DMS79 (cell line): Measurements from ENCODE around the gene PLAU.

Source experiments
- DNase-seq: peaks from one replicate; lab custom pipeline; 2025; lab: John Stamatoyannopoulos, UW

Gene PLAU

GRCh38 chr10:73910764-73911552, at the start of gene PLAU:
PLAU (plus strand) TSS chr10:73911132; CDS start chr10:73911556, 424 bp downstream.
- no peak for DNase-seq

DNA sequence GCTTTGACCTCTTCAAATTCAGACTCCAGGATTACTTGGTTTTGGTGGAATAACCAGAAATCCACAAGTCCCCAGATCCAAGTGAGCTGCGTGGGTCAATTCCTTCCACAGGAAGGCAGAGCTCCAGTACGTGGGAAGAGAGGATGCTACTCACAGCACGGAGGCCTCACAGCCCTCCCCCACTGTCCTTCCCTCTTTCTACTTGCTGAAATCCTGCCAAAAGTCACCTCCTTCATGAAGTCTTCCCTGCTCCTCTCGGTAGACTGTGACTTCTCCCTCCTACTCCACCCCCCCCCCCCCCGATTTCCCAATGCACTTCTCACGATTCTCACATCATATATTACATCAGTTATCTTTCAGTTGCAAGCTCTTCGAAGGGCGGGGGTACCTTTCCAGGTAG, 48.9 kb upstream of the PLAU start:
- no peak for DNase-seq

GRCh38 chr10:73863039-73863817, 47.7 kb upstream of the PLAU start:
- DNase-seq, result no peak

GRCh38 chr10:73864229-73864628, 46.7 kb upstream of the PLAU start:
- no peak for DNase-seq

DNA sequence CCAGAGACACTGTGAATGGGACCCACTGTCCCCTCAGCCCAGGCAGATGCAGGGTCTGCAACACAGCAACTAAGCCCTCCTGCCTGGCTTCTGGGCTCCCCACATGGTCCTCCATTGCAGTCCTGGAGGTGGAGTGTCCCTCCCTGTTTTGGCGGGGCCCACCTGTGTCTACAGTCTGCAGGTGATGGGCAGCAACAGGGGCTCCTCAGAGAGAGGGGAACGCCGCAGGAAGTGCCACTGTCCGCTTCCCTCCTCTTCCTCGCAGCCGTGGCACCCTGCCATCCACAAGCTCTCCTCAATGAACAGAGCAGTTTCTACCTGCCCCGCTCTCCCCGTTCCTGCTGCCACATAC, 45.8 kb upstream of the PLAU start:
- no peak for DNase-seq

DNA sequence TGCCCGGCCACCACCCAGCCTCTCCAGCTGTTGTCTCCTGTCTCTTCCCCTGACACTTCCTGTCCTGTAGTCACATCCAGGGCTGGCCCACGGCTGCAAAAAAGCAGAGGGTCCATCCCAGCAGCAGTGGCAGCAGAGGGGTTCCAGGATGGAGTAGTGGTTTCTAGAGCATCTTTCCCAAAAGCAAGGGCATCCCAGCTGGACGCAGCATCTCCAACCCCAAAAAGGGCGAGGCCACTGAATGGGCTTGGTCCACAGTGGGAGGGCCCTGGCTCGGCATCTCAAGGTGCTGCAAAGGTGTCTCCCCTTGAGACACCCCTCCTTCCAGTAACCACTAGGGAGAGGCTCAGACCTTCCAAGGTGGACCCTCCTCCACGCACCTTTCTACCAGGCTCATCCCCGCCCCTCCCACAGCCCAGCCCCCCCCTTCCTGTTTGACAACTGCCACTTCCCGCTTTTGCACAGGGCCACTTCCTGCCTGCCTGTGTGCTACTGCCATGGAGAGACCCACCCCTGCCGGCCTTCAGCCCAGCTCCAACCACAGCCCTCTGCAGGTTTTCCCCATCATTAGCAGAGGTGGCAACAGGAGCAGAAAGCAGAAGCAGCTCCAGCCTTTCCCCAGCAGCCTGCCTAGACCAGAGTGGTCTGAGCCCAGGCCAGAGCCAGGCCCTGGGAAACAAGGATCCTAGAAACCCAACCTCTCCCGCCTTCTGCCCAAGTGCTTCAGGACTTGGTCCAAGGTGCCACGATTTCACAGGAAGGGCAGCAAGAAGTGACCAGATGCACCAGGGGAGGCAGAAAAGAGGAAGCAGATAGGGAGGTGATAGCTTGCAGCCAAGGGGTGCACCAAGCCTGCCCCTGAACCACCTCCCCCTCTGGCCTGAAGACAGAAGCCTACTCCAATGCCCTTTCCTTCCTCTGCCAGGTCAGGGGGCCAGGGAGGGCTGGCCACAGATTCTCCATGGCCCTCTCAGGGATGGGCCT, 45.2 kb upstream of the PLAU start:
- no peak for DNase-seq

- no peak for DNase-seq
Measured at GRCh38 chr10:73866621-73867020, 44.3 kb upstream of the PLAU start.

- DNase-seq, result no peak
Measured at GRCh38 chr10:73867126-73867807, 43.7 kb upstream of the PLAU start.

DNA sequence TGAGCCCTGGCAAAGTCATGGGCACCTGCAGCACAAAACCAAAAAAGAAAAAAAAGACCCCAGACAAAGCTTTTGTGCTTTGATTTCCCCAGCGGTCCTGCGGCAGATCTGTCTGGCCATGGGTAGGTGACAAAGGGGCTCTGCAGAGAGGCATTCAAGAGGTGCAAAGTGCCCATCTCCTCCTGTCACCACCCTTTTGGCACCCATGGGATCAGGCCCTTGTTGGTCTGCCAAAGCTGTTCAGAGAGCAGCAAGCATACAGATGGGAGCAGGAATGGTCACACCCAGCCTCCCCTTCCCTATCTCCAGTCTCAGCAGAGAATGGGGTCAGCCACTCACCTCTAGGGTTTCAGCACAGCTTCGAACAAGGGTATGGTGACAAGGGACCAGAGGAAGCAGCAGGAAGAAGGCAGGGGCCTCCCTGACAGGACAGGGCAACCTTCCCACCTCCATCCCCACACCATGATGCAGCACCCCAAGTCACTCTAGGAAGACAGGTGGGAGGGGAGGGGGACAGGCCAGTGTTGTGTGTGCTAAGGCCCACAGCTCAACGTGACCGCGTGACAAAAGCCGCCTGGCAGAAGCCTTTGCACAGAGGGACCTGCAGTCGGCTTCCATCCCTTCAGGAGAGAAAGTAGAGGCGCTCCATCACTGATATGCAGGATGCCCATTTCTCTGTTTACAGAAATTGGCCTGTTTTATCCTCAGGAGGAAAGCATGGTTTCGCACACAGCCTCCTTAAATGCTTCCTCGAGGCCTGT, 42.9 kb upstream of the PLAU start:
- no peak for DNase-seq

- no peak for DNase-seq
Measured at GRCh38 chr10:73868655-73869195, 42.2 kb upstream of the PLAU start.

DNA sequence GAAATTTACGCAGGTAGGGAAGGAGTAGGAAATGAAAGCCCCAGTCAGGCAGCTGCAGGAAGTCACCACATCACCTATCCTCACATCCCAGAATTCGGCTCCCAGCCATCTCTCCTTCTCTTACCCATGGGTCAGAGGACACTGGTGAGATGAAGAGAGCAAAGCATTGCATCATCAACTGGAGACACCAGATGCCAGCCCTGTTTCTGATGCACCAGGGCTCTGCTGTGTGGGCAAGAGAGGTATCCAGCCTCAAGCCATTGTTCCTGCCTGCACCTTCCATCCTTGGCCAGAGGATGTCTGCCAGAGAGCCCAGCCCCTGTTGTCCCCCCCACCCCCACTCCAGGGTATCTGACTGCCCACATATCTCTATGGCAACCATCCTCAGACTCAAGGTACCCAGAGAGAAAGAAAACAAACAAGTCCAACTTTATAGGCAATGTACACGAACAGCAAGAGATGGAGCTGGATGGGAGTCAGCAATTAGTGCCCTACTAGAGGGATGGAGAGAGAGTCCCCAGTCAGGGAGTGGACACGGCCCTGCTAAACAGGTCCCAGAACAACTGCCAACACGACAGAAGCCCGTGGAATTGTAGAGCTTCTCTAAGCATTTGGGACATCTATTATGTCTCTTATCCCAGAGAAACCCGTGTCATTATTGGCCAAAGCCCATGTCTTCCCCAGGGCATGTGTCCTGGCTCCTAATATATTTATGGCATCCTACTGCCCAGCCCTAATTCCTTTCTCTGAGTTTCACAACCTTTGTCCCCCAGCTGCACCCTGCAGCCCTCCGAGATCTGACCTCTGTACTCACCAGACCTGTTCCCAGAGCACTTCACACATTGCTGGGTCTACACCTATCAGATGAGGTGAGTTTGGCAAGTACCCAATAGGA, 39.4 kb upstream of the PLAU start:
- no peak for DNase-seq

DNA sequence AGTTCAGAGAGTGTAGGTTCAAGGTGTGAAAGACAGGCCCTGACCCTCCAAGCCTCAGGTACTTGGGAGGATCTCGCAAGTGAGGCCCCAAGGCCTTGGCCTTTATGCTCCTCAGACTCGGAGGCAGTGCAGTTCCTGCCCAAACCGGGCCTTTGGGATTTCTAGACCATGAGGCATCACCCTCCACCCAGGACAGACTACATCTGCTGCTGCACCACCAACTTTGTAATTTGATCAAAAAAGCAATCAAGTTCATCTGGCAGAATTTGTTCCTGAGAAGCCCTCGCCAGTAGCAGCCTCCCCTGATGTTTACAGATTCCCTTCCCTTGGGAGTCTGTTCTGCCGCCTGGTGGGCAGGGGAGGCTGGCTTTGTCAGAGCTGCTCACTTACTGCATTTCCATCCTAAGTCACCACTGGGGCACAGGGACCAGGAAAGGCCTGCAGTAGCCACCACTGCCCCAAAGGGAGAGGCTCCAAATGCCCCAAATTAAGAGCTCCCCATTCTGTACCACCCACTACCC, 38.7 kb upstream of the PLAU start:
- no peak for DNase-seq

DNA sequence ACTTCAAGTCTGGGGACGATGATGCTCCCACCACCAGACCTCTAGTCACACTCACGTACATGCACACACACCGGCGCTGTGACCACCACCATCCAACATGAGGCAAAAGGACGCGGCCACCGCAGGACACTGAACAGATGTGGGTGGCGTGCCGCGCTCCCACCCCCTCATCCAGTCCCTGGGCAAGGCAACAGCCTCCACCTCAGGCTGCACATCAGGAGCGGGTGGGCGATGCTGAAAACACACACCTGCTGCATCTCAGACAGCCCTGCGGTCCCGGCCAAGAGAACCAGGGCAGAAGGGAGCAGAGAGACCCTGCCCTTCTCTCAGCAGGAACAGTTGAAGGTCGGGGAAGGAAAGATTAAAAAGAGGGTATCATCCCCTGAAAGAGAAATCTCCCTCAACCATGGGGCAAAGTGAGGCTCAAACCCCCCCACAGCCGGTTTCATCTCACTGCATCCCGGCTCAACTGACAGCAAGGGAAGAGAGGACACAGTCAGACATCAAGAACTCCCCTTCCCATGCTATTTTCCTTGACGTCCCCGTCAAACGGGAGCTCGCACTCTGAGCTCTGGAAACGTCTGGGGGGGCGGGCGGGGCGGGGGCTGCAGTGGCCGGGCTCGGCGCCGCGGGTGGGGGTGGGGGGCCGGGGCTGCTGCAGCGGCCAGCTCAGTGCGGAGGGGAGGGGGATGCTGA, 37.6 kb upstream of the PLAU start:
- no peak for DNase-seq

DNA sequence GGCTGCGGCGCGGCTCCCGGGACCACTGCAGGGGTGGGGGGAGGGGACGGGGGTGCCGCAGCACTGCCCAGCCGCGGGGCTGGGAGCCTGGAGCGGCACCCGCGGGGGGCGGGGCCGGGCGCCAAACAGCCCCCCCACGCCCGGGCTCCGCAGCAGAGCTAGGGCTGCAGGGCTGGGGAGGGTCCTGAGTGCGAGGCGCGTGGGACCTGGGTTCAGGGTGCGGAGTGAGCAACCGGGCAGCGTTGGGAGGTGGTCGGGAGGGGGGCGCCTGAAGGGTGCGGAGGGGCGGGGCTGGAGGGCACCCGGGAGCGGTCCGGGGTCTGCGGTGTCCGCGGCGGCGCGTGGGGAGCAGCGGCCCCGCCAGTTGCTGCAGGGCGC, 37.1 kb upstream of the PLAU start:
- no peak for DNase-seq

GRCh38 chr10:73874267-73875138, 36.4 kb upstream of the PLAU start, which contains the start of gene CAMK2G:
CAMK2G (minus strand) TSS chr10:73874555; CDS start chr10:73874461, 94 bp downstream.
- DNase-seq, result no peak

DNA sequence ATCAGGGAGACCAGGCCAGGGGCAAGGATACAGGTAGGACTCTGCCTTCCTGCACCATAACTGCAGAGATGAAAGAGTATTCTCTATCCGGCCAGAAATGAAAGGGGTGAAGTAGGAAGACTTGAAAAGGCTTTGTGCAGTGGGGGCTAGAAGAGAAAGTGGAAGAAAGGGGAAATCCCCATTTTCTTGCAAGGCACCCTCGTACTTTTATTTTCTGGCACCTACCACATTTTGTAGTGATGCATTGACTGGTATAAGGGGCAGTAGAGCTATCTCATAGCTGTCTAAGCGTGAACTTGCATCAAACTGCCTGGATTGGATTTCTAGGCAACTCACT, 35.8 kb upstream of the PLAU start:
- DNase-seq, result no peak

GRCh38 chr10:73876157-73876556, 34.8 kb upstream of the PLAU start:
- no peak for DNase-seq

DNA sequence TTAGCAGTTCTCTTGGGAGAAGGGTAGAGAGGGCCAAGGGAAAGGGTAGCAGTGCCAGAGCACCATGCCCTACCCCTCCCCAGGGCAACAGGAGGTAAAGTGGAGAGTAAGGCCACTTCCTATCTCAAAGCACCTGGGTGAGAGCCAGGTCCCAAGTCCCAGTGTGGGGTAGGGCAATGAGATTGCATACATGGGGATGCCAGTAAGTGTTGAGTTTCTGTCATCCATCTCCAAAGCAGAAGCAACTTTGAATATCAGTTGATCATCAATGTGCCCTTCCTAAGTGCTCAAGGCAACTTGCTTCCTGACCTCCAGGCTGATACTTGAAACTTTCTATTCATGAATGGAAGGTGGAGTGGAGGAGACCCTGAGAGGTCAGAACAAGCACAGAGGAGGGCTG, 34.4 kb upstream of the PLAU start:
- no peak for DNase-seq
